NT2/D1 (cell line): ENCODE results near the gene ARAP2.

Source experiments
- DNase-seq: peaks from one replicate; pipeline ENCODE4 v3.0.0-alpha.2; 2011; ENCODE audit warnings: low read depth, low spot score
- H3K27me3 ChIP-seq: 2 replicates; pipeline ENCODE4 v1.6.0; 2011; ENCODE audit warnings: mild to moderate bottlenecking; ENCODE audit not compliant: insufficient read length, insufficient read depth
- H3K36me3 ChIP-seq: 2 replicates; pipeline ENCODE4 v1.6.1; 2011; ENCODE audit warnings: mild to moderate bottlenecking, low read length, mixed read lengths; ENCODE audit not compliant: insufficient read depth, insufficient read length
- H3K4me1 ChIP-seq: 2 replicates; pipeline ENCODE4 v1.5.1; 2011; ENCODE audit not compliant: insufficient read depth, insufficient read length
- H3K4me3 ChIP-seq: 2 replicates; pipeline ENCODE4 v1.5.1; 2011; ENCODE audit warnings: low read depth; ENCODE audit not compliant: insufficient read length
- H3K9ac ChIP-seq: 2 replicates; pipeline ENCODE4 v1.6.0; 2011; ENCODE audit warnings: low read depth; ENCODE audit not compliant: insufficient read length
- H3K9me3 ChIP-seq: 2 replicates; pipeline ENCODE4 v1.5.1; 2011; ENCODE audit warnings: mild to moderate bottlenecking, low read length; ENCODE audit not compliant: insufficient read depth
- SUZ12 ChIP-seq: IDR thresholded peaks from 2 replicates; pipeline ENCODE4 v1.6.1; 2011; ENCODE audit not compliant: insufficient read length, insufficient read depth; ENCODE audit errors: extremely low read depth
- YY1 ChIP-seq: IDR thresholded peaks from 2 replicates; pipeline ENCODE4 v1.6.1; 2011; ENCODE audit not compliant: insufficient read length, insufficient read depth
- ZNF274 ChIP-seq: IDR thresholded peaks from 2 replicates; pipeline ENCODE4 v1.6.1; 2011; ENCODE audit warnings: mild to moderate bottlenecking, low read depth, low read length

The ARAP2 gene

DNA sequence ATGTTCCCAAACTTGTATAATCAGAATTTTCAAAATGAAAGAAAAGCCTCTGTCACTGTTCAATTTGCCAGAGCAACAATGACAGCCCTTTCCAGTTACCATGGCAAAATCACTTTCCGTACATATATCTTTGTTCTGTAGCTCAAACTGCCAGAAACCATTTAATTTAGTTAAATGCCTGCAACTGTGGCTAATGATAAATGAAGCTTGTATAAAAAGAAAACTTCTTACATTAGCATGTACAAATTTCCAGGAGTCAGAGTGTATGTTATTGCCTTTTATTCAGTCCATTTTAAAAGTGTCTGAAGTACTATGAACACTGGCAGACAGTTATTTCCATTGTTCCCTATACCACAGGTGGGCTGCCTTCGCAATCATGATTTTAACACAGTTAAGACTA, 30.3 kb downstream of the ARAP2 start:
- Histone ChIP-seq H3K9me3 (no peaks in the 10 kb centered on the region), H3K36me3 (no peaks in the 10 kb centered on the region), H3K4me1 (no peaks in the 10 kb centered on the region), H3K4me3 (no peak overlapping the region), H3K27me3 (no peaks in the 10 kb centered on the region), H3K9ac (no peak overlapping the region)
- DNase-seq, result no peak
- no peak for TF ChIP-seq YY1
- no peak for TF ChIP-seq SUZ12
- TF ChIP-seq ZNF274, result no peak

DNA sequence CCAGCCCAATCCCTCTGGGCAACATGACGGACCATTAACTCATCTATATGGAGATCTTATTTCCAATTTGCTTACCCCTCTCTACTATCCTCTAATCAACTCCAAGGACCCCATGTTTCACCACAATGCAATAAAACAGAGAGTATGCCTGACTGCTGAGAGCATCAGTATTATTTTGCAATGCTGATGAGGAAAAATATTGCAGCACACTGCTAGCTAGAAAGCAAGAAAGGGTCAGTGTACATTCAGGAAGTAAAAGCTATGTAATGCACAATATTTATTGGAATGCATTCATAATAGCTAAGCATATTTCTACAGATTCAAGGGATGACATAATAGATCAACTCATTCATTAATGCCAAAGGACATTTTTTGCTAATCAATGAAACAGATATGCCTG, 33.2 kb downstream of the ARAP2 start:
- Histone ChIP-seq H3K4me1 (no peaks in the 10 kb centered on the region), H3K9ac (no peak overlapping the region), H3K36me3 (no peaks in the 10 kb centered on the region), H3K27me3 (no peaks in the 10 kb centered on the region), H3K9me3 (no peaks in the 10 kb centered on the region), H3K4me3 (no peak overlapping the region)
- DNase-seq, result no peak
- TF ChIP-seq ZNF274 (no peak), SUZ12 (no peak), YY1 (no peak)

DNA sequence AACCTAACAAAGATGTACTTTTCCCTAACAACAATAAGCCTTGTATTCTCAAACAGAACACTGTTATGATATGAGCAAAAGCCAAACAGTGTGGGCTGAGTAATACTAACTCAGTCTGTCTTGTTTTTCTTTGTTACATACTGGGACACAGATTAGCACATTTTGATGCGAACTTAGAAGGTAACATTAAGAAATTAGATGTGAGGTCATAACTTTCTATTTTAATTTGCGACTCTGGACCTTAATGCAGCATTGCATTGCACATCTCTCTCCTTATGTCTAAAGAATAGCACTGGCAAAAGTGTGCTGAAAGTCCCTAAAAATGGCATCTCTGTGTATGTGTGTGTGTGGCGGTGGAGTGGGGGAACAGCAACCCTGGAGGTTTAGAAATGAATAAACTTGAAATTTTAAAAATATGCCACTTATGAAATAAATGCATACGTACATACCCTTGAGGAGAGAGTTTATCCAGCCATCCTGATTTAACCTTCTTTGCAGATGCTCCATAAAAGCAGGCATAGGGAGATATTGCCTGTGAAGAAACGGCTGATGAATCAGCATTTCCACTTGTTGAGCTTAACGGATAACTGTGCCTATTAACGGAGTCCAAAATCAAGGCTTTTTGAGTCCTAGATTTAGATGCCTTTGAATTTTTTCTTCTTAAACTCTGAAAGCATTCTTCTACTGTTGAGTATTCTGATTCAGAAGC, 34.2 kb downstream of the ARAP2 start:
- Histone ChIP-seq H3K4me3 (no peak overlapping the region), H3K36me3 (no peaks in the 10 kb centered on the region), H3K9me3 (no peaks in the 10 kb centered on the region), H3K4me1 (no peaks in the 10 kb centered on the region), H3K9ac (no peak overlapping the region), H3K27me3 (no peaks in the 10 kb centered on the region)
- no peak for DNase-seq
- TF ChIP-seq SUZ12, result no peak
- TF ChIP-seq YY1, result no peak
- TF ChIP-seq ZNF274, result no peak

DNA sequence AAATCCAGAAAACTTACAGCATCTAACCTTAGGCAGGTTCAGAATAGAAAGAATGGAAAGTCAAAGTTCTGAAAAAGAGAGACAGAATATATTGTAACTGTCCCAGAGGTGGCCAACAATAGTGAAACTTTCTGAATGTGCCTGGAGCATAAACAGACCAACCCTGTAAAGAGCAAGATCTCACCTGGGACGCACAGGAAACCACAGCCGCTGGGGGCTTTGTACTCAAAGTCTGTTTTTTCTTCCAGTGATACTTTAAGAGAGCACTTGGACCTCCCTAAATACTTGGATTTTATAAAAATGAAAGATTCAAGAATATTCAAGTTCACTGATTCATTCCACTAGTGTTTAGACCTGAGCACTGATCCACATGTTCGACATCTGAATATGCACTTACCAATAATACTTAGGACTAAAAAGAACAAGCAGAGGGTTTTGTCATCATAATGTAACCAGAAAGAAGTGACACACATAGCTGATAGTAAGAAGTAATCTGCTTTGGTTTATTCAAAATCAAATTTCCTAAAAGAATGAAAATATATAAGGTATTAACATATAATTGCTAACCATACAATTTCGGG, 35.3 kb downstream of the ARAP2 start:
- no peak overlapping the region for H3K9ac ChIP-seq
- no peaks in the 10 kb centered on the region for H3K27me3 ChIP-seq
- no peaks in the 10 kb centered on the region for H3K9me3 ChIP-seq
- no peaks in the 10 kb centered on the region for H3K4me1 ChIP-seq
- TF ChIP-seq ZNF274 (no peak), SUZ12 (no peak), YY1 (no peak)
- H3K4me3 ChIP-seq, result no peak overlapping the region
- DNase-seq, result no peak
- no peaks in the 10 kb centered on the region for H3K36me3 ChIP-seq

DNA sequence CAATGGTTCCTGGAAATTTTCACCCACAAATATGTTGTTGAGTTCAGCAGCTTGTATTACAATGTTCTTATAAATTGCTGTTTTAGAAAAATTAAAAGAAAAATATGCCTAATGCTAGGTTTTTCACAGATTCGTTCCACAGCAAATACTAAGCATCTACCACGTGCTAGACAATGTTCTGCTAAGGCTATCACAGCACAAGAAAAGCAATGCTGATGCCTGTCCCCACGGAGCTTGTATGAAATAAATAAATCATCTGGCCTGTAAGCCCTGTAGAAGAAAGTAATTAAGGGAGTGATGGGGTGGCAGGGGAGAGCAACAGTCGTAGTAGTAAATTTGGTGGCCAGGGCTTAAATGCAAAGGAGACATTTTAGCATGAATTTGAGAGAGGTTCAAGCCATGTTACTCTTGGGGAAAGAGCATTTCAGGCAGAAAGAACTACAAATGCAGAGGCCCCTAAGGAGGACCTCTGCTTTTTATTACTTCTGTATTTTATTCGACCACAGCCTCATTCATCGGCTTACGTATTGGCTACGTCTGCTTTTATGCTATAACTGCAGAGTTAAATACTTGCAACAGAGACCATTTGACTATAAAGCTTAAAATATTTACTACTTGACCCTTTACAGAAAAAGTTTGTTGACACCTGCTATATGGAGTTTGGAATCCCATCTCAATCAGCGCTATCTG, 36.3 kb downstream of the ARAP2 start:
- DNase-seq, result no peak

DNA sequence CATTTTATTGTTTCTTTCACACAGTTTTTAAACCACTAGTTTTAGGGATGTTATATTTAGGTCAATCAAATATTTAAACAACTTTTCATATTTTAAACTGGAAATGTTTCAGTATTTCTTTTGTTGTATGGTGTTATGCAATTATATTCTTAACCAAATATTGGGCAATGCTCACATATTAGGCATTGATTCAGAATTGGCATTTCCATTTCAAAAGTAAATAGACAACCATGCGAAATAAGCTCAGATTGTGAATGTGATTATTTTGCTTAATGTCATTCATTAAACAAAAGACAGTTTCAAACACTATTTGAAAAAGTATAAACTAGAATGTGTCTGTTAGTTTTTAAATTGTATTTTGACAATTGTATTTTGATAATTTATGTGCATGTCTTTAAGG, 36.9 kb downstream of the ARAP2 start:
- H3K4me1 ChIP-seq, result no peaks in the 10 kb centered on the region
- no peak overlapping the region for H3K9ac ChIP-seq
- H3K4me3 ChIP-seq, result no peak overlapping the region
- no peak for DNase-seq
- TF ChIP-seq YY1, result no peak
- TF ChIP-seq ZNF274, result no peak
- TF ChIP-seq SUZ12, result no peak
- H3K36me3 ChIP-seq, result no peaks in the 10 kb centered on the region
- H3K9me3 ChIP-seq, result no peaks in the 10 kb centered on the region
- H3K27me3 ChIP-seq, result no peaks in the 10 kb centered on the region

More for the DNA sequence above, 36.3 kb downstream of the ARAP2 start:
- no peaks in the 10 kb centered on the region for H3K4me1 ChIP-seq
- H3K9ac ChIP-seq, result no peak overlapping the region
- no peaks in the 10 kb centered on the region for H3K9me3 ChIP-seq
- H3K36me3 ChIP-seq, result no peaks in the 10 kb centered on the region
- no peaks in the 10 kb centered on the region for H3K27me3 ChIP-seq
- H3K4me3 ChIP-seq, result no peak overlapping the region
- TF ChIP-seq SUZ12 (no peak), YY1 (no peak), ZNF274 (no peak)
